Activated CD8-positive, alpha-beta memory T cell treated with anti-CD3 and anti-CD28 coated beads, Interleukin-2, amount 50 U/mL, for 4 hours (primary cell): ENCODE results near the gene LCP1.

Experiments
- DNase-seq: peaks from one replicate; pipeline ENCODE4 v3.0.0-alpha.2; 2020

The LCP1 gene

GRCh38 chr13:46097663-46098062, 84.3 kb downstream of the LCP1 start:
- DNase-seq: no peak

- no peak for DNase-seq
These were observed 85.0 kb downstream of the LCP1 start for GRCh38 chr13:46097015-46097414.

- DNase-seq: no peak
These were observed 87.5 kb downstream of the LCP1 start for GRCh38 chr13:46094478-46094877.

- no peak for DNase-seq
These were observed 93.0 kb downstream of the LCP1 start for GRCh38 chr13:46088821-46089562.

GRCh38 chr13:46087481-46087880, 94.5 kb downstream of the LCP1 start:
- DNase-seq: no peak

- DNase-seq: no peak
These were observed 95.0 kb downstream of the LCP1 start for GRCh38 chr13:46086985-46087384.

- no peak for DNase-seq
These were observed 95.5 kb downstream of the LCP1 start for GRCh38 chr13:46086421-46086922.

GRCh38 chr13:46085737-46086136, 96.2 kb downstream of the LCP1 start:
- DNase-seq: no peak

- no peak for DNase-seq
These were observed 99.7 kb downstream of the LCP1 start for GRCh38 chr13:46082324-46082723.

- no peak for DNase-seq
These were observed 102.2 kb downstream of the LCP1 start for GRCh38 chr13:46079770-46080169.

GRCh38 chr13:46077265-46077664, 104.7 kb downstream of the LCP1 start:
- DNase-seq: no peak

GRCh38 chr13:46076827-46077226, 105.2 kb downstream of the LCP1 start:
- DNase-seq: no peak
